Activated CD8-positive, alpha-beta memory T cell treated with anti-CD3 and anti-CD28 coated beads, Interleukin-2, amount 50 U/mL, for 1 hour (primary cell): Measurements from ENCODE around the gene ZNF423.

Experiments used
- DNase-seq: peaks from one replicate; pipeline ENCODE4 v3.0.0-alpha.2; 2020; ENCODE audit errors: extremely low read depth

ZNF423 gene

DNA sequence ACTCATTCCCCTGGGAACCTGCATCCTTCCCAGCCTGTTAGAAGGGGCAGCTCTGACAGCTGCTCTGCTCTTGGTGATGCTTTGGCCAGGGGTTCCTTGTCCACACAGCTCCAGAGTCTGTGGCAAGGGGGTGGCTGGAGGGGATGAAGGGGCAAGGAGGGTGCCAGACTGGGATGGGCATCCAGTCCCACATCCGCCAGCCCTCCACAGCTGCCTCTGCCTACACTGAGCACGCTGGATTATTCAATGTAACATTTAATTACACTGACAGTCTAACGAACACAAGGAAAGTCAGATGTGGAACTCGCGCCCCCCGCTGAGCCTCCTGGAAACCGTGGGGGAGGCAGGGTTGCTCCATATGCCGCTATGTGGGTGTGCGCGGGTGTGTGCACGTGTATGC is 381.2 kb downstream of the ZNF423 start:
- DNase-seq, result no peak

DNA sequence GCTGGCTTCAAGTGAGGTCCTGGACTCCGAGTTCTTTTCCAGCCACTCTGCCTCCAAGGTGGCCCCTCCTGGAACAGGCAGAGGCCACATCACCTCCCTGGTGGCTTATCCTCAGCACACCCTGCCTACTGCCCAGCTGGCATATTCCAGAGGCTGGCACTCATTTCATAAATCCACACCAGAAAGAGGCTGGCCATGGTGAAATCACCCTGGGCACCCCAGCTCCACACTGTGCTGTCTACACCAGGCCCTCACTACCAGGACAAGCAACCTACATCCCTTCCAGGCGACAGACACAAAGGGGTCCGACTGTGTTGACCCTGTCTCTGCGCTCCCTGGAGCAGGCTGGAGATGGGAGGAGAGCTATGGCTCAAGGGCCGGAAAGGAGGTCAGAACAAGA is 382.1 kb downstream of the ZNF423 start:
- no peak for DNase-seq

DNA sequence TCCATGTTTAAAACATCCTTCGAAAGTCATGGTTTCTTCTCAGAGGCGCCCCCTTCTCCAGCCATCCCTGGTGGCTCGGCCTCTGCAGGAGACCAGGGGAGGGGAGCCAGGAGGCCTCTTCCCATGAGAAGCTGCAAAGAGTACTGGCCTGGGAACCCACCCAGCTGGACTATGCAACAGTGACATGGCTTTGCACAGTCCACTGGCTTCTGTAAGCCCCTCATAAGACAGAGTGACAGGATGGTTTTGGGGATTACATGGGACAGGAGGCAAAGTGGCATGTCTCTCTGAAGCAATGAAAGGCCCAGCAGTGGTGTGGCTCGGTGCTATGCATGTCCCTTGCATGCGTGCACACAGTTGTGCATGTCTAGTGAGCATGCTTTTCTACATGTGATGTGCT is 382.8 kb downstream of the ZNF423 start:
- DNase-seq, result no peak

DNA sequence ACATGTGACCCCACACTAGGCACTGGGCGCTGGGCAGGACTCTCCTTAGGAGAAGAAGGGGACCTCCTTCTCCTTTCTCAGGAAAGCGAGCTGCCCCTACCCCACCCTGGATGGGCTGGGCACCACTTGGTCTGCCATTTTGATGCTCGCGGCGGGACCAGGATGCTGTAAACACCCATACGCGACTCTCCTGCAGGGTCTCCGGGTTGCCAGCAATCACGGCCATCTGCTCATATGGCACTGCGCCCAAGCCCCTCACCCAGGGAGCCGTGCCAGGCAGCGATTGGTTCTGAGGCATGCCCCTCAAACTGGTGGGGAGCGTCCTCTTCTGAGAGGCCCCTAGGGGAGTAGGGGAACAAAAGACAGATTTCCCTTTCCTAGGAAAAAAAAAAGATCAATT is 383.3 kb downstream of the ZNF423 start:
- no peak for DNase-seq

DNA sequence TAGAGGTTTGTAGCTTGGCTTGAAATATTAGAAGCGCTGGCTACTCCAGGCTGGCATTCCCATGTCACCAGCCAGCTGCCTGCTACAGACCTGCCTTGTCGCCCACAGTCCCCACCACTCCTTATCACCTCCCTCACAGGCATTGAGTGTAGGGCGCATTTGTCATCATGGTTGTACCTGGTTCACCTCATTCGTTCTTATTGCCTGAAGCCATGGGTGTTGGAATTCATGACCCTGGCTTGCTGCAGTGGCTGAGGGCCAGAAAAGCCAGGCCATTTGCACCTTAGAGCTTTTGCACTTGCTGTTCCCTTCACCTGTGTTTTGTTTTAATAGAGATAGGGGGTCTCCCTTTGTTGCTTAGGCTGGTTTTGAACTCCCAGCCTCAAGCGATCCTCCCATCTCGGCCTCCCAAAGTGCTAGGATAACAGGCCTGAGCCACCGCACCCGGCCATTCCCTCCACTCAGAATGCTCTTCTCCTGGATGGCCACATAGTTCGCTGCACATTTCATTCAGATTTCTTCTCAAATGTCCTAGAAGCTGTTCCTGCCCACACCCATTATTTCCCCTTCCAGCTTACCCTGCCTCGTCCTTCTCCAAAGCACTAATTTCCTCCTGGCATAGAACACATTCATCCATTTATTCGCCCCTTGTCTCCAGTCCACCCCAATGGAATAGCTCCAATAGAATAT is 384.7 kb downstream of the ZNF423 start:
- no peak for DNase-seq

DNA sequence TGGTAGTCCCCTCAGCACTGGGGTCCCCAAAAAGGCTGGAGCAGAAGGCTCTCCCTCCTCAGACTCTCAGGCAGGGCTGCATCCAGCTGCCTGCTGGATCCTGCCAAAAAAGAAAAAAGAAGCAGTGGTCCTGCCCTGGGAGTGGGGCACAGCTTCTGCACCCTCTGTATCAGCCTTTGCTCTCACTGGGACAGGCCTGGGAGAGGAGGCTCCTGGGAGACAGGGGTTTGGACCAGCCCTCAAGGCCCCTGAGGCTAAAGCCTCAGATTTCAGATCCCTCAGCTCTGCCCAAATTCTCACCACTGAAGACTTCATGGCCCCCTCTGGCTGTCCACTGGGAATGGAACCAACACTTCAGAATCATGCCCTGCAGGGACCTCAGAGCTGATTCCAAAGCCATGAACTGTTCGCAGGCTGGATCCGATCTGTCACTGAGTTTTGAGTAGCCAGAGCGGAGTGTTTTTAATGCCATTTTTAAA is 385.4 kb downstream of the ZNF423 start:
- DNase-seq, result no peak

DNA sequence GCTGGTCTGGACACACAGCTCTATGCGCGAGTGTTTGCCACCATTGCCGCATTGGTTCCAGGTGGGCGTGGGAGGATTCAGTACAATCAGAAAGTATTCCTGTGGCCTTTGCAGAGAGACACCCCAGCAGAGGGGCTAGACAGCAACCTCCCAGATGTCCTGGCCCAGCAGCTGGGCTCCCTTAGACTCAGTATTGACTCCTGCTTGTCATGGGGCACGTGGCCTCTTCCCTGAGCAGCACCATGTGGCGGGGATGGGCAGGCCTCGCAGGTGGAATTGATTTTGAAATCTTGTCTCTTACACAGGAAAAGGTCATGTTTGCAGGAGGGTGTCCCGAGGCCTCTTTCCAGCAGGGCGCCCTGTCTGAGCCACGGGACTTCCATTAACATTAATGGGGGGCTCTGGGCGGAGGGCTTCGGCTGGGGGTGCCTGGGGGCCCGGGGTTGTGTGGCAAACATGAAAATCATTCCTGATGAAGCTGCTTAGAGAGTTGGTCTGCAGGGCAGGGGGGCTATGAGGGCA is 385.9 kb downstream of the ZNF423 start:
- DNase-seq, result no peak

DNA sequence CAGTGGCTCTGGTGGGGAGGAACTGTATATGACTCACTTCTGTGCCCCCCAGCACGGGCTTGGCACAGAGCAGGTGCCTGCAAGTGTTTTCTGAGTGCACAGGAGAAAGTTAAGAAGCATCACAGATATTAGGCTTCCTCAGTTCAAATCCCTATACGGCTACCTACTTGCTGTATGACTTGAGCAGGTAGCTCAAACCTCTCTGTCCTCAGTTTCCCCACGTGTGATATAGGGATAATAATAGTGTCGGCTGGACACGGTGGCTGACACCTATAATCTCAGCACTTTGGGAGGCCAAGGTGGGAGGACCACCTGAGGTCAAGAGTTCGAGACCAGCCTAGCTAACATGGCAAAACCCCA is 386.6 kb downstream of the ZNF423 start:
- no peak for DNase-seq

DNA sequence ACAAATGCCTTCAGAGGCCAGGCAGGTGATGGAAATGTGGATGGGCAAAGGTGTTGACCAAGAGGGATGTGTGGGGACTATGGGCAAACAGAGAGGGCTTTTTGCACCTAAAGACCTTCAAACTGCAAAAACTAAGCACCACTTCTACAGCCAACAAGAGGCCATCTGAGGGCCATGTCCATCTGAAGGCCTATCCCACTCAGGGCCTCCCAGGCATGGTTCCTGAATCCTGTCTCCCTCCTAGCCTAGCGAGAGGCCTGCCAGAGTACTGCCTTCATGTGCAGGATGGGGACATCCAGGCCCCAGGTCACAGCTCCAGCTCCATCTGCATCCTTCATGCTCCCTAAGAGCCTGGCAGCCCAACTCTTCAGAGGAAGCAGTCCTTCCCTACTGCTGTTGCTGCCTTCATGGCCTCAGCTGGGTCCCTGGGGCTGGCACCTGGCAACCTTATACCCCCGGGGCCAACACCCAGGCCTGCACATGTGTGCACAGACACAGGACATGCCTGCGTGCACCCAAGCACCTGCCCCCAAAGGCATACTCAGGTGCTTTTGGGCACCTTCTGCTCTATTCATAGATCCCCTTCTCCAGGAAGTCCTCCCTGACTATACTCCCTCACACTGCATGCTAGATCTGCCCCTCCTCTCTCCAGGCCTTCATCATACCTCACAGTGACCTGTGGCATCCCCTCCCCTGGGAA is 387.2 kb downstream of the ZNF423 start:
- DNase-seq, result no peak

DNA sequence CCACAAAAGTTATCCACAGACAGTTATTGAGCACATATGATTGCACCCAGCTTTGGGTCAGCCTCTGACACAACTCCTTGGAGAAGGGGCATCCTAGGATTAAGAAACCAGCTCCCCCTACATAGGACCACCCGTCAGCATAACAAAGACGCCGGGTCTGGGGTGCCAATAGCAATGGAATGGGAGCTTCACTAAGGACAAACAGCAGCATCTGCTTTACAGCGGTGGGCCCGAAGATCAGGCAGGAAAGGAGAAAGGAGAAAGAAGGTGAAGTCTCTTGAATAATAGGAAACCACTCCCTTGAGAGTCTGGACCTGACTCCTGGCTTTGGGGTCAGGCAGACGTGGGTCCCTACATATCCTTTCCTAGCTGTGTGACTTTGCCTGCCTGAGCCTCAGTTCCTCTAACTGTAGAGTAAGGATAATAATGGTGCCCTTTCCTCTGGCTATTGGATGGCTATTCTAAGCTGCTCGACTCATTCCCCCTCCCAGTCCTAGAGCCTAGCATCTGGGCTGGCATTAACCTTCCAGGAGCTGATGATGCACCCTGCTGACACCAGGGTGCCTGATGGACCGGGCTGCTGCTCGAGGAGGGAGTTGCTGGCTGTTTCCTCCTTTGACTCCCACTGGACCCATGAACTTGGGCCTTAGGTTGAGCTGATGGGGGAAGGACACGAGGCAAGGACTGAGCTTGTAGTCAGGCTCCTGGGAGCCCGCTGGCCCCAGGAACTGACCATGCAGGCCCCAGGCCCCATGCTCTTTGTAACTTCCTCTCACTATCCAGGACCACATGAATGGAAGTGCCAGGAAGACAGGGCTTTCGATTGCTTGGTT is 388.2 kb downstream of the ZNF423 start:
- no peak for DNase-seq

DNA sequence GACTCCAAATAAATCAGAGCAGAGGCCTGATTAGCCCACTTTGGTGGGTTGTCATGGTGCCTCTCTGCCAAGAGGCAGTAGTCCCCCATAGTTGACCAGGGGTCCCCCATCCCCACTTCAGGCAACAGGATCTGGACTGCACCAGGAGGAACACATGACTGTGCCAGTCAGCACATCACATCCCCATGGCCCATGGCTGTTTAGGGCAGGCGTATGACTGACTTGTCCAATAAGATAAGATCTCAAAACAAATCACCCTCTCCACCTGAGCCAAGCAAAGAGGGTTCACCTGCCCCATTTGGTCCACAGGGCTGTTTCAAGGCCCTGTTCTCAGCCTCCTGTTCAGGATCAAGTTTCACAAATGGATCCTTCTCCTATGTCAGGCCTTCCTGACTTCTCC is 389.0 kb downstream of the ZNF423 start:
- no peak for DNase-seq

DNA sequence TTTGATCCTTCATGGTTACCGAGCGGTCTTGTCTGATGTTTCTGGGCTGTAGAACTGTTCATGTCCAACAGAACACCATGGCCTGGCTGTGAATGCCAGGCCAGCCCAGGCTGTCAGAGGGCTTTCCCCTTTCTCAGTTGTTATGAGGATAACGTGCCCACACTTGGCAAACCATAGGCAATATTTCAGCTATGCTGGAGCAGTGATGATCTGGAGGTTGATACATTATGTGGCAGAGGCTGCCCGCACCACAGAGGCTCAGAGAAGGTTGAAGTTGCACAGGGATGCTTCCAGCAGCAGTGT is 389.4 kb downstream of the ZNF423 start:
- no peak for DNase-seq

DNA sequence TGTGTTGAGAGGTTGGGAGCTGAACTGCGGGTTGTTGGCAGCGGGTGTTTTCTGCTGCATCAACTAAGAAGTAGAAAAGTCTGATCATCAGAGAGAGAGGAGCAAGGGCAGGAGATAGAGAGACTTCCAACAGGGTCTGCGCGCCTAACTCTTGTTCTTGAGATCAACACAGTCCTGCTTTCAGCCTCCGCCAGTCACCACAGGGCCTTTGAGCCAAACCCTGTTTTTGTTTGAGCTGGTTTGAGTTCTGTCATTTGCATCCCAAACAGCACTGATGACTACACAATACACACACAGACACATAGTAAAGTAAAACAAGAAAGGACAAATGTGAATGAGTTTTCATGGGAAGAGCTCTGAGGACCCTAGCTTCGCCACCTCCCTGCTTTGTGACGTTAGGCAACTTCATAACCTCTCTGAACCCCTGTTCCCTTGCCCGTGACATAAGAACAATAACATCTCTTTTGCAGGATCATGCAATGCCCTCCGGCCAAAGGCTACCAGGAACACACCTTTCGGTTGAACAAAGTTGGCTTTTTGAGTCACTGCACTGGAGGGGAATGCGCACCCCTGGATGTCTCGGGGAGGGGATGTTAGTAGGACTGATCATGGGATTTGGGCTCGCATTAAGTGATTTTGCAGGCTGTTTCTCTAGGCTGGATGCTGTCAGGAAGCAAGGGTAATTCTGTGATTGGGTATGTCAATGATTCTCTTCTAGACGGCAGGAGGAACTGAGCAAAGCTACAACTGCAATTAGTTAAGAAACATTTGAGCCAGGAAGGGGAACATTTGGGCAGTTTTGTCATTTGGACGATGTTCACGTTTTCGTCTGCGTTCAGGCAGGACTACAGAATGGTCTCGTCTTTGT is 390.0 kb downstream of the ZNF423 start:
- no peak for DNase-seq

DNA sequence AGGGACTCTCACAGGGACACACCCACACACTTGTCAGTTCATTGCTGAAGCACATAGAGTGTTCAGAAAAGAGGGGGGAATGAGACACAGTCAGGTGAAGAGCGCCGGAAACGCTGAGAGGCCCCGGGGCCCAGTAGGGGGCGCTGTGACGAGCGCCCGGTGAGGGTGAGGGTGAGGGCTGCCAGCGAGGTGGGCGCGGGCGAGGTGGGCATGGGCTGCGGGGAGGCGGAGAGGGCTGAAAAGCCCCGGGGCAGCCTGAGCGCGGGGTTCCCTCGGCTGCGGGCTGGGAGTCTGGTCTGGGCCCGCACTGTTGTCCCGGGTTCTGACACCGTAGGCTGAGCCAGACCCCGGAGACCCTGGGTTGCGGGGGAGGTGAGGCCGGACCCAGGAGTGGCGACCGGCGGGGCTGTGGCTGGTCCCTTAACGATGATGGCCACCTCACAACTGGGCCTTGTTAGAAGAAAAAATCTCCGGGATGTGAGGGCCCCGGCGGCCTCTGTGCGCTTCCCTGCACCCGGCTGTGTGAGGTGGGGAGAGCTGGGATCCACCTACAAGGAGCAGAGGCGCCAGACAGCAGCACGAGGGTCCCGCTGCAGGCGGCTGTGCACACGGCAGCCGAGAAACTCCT is 390.9 kb downstream of the ZNF423 start:
- no peak for DNase-seq

DNA sequence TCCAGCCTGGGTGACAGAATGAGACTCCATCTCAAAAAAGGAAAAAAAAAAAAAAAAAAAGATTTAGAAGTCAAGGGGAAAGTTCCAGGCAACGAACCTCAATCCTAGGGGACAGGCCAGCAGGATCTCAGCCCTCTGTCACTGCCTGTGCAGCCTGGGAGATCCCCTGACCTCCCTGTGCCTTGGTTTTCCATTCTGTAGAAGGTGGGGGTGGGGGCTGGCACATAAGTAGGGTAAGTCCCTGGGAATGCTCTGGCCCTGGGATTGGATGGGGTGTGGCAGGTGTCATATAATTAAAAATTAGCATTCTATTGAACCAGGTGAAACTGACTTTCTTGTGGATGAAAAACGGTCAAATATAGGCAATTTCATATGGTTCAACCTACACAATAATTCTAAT is 391.8 kb downstream of the ZNF423 start:
- no peak for DNase-seq

DNA sequence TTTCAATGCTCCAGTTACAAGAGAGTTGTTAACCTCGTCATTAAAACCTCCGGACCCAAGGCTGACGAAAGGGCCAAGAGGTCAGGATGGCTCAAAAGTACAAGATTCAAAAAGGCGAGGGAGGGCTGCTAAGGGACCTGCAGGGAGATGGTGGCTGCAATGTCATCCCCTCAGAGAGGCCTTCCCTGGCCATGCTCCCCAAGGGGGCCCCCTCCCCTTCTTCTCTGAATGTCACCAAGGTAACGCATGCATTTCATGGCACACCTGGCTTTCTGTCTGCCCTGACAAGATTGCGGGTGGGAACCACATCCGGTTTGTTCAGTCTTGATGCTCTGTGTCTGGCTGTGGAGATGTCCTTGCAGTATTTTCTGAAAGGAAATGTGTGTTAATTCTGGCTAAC is 392.4 kb downstream of the ZNF423 start:
- peak; percentile 52 for DNase-seq

DNA sequence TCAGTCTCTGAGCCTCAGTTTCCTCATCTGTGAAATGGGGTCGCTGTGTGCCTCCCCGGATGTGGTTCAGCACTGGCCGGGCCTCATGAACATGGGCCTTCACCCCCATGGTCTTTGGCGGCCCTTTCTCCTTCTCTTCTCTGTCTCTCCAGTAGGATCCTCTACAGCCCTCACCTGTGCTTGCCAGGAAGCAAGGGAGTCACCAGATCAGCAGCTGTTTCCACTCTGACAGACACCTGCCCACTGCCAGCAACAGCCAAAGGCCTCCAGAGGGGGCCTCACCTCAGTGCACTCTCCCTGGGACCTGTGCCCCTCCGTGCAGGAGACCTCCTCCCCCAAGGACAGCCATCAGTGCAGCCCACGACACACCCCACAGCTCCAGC is 392.9 kb downstream of the ZNF423 start:
- no peak for DNase-seq

DNA sequence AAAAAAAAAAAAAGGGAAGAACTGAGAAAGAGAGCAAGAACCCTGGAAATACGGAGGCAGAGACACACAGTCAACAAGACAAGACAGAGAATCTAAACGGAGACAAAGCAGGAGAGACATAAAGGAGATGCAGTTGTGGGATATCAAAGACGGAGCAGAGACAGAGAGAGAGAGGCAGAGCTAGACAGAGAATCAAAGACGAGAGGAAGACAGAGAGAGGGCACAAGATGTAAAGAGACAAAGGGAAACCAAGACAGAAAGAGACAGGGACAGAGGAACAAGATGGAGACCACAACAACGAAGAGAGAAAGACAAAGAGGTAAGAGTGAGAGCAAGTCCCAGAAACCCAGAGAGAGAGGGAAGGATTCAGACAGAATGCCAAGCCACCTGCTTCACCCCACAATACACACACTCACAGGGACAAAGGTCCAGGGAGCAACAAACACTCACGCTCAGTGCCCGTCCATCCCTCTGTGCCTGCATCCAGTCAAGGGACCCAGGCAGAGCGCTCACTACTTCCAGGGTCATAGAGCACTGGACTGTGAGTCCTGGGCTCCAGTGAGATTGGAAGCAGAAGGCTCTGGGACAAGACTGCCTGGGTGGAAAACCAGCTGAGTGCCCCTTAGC is 393.4 kb downstream of the ZNF423 start:
- no peak for DNase-seq

DNA sequence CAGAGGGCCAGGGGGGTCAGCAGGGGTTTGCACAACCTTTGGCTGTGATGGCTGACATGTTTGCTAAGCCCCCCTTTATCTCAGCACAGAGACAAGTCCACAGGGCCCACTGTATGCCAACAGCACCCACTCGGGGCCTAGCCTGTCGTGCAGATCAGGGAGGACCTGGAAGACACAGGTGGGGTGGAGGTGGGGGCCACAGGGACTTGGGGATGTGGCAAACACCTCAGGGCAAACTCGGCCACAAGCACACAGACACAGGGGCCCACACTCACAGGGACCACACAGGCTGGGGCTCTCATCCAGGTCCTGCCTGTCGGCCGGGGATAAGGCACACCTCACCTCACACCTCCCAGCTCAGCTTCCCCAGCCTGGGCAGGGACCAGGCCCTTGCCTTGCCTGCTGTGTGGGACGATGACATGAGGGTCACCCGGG is 394.4 kb downstream of the ZNF423 start:
- DNase-seq, result no peak

DNA sequence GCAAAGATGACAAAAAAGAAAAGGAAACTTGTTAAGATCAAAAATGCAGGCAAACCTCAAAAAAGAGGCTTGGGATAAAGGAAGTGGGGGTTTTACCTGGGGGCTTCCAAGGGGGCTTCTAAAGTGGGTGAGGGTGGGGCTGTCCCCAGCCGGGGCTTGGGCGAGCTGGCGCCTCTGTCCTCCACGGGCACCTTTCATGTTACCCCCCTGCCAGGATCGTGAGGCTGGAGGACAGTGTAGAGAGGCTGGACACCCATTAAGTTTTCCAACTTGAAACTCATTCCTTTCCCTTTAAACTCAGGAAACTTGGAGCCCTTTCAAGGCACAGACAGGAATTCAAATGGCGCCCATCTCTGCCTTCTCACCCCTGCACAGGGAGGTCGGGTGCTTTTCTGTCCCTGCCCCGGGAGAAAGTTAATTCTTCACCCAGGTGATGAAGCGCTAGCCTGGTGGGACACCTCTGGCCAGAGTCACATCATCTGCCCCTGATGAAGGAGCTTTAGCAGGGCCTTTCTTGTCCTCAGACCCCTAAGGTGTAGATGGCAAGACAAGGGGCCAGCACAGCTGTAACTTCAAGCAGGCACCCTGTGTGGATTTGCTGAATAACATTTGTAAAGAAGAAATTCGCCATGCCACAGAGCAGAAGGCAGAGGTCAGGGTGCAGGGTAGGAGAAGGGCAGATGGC is 395.0 kb downstream of the ZNF423 start:
- DNase-seq, result no peak
